ENCODE measurements around the gene PRPF8.
A peak's percentile ranks its signal among the peaks of the same experiment; 100 is the strongest.
"Not testable (repeated sequence)": the region's sequence is repeated elsewhere in the genome, so short reads cannot be mapped to it uniquely, and the experiment has no call there.

Gene PRPF8

GRCh38 chr17:1724869-1725641 is 40.4 kb upstream of the PRPF8 start:
- H3K4me1 Mint-ChIP-seq (ENCODE audit: low read depth in 2 of 2) = peaks cover 33 to 35% of the 10 kb centered on the region in 2 donors
- no peak for DNase-seq
- no peaks in the 10 kb centered on the region for H3K27me3 Mint-ChIP-seq
- peak; percentile 57 for ATAC-seq (replicated peaks)
- H3K27ac Mint-ChIP-seq = peak overlapping the region in 1 of 2 donors; percentile 3
- H3K9me3 Mint-ChIP-seq = no peaks in the 10 kb centered on the region
- H3K36me3 Mint-ChIP-seq (ENCODE audit: insufficient read depth) = peaks cover 25% of the 10 kb centered on the region
- H3K4me3 Mint-ChIP-seq = peak overlapping the region; percentile 77 to 82

GRCh38 chr17:1724351-1724868 is 39.7 kb upstream of the PRPF8 start, which contains the start of gene WDR81:
Gene WDR81, plus strand, starts transcription at chr17:1724704. Its CDS starts 256 bp downstream, at chr17:1724960.
- ATAC-seq (replicated peaks) = peak; percentile 77
- H3K9me3 Mint-ChIP-seq = no peaks in the 10 kb centered on the region
- peaks cover 19% of the 10 kb centered on the region for H3K36me3 Mint-ChIP-seq (ENCODE audit: insufficient read depth)
- DNase-seq = peak; percentile 73 to 78 (median 76)
- peak within 1 kb of the TSS; percentile 77 to 82 for H3K4me3 Mint-ChIP-seq
- peak within 1 kb of the TSS; percentile 60 to 95 for H3K27ac Mint-ChIP-seq
- H3K4me1 Mint-ChIP-seq (ENCODE audit: low read depth in 2 of 2) = peaks cover 28 to 30% of the 10 kb centered on the region in 2 donors
- H3K27me3 Mint-ChIP-seq = no peaks in the 10 kb centered on the region

- H3K27me3 Mint-ChIP-seq; DNase-seq; H3K9me3 Mint-ChIP-seq; ATAC-seq (replicated peaks): not testable (repeated sequence)
- H3K4me1 Mint-ChIP-seq (ENCODE audit: low read depth in 2 of 2) = peaks cover 31 to 34% of the 10 kb centered on the region in 2 donors
- H3K36me3 Mint-ChIP-seq (ENCODE audit: insufficient read depth) = peaks cover 18% of the 10 kb centered on the region
- H3K27ac Mint-ChIP-seq = peak overlapping the region; percentile 93 to 95
- H3K4me3 Mint-ChIP-seq = peak overlapping the region in 1 of 2 donors; percentile 76
Measured at GRCh38 chr17:1722022-1722421, 37.4 kb upstream of the PRPF8 start.

GRCh38 chr17:1720856-1721386 is 36.3 kb upstream of the PRPF8 start:
- H3K36me3 Mint-ChIP-seq (ENCODE audit: insufficient read depth) = peaks cover 28% of the 10 kb centered on the region
- peaks cover 35 to 43% of the 10 kb centered on the region in 2 donors for H3K4me1 Mint-ChIP-seq (ENCODE audit: low read depth in 2 of 2)
- peak; percentile 61 to 68 (median 62) for DNase-seq
- no peaks in the 10 kb centered on the region for H3K9me3 Mint-ChIP-seq
- peak overlapping the region; percentile 52 to 80 for H3K27ac Mint-ChIP-seq
- no peak overlapping the region for H3K4me3 Mint-ChIP-seq
- no peaks in the 10 kb centered on the region for H3K27me3 Mint-ChIP-seq
- no peak for ATAC-seq (replicated peaks)

- Mint-ChIP-seq H3K27ac (peak overlapping the region; percentile 95 to 96), H3K4me3 (peak overlapping the region; percentile 96 to 97), H3K4me1 (ENCODE audit: low read depth in 2 of 2) (peaks cover 38 to 46% of the 10 kb centered on the region in 2 donors)
Measured at GRCh38 chr17:1718362-1719165, 33.9 kb upstream of the PRPF8 start.

GRCh38 chr17:1716912-1717695 is 32.4 kb upstream of the PRPF8 start:
- ATAC-seq (replicated peaks) = peak; percentile 38
- Mint-ChIP-seq H3K9me3 (no peaks in the 10 kb centered on the region), H3K4me1 (ENCODE audit: low read depth in 2 of 2) (peaks cover 30 to 36% of the 10 kb centered on the region in 2 donors), H3K27ac (peak overlapping the region; percentile 95 to 96), H3K4me3 (peak overlapping the region; percentile 96 to 97), H3K36me3 (ENCODE audit: insufficient read depth) (peaks cover 23% of the 10 kb centered on the region), H3K27me3 (no peaks in the 10 kb centered on the region)
- DNase-seq = peak; percentile 69 to 77 (median 72)

More at GRCh38 chr17:1718362-1719165, 33.9 kb upstream of the PRPF8 start:
- Mint-ChIP-seq H3K9me3 (no peaks in the 10 kb centered on the region), H3K27me3 (no peaks in the 10 kb centered on the region), H3K36me3 (ENCODE audit: insufficient read depth) (peaks cover 31% of the 10 kb centered on the region)
- ATAC-seq (replicated peaks) (no peak), DNase-seq (no peak)

GRCh38 chr17:1716076-1716911 is 31.6 kb upstream of the PRPF8 start:
- peaks cover 23% of the 10 kb centered on the region for H3K36me3 Mint-ChIP-seq (ENCODE audit: insufficient read depth)
- no peaks in the 10 kb centered on the region for H3K27me3 Mint-ChIP-seq
- H3K4me3 Mint-ChIP-seq = peak overlapping the region; percentile 96 to 97
- H3K27ac Mint-ChIP-seq = peak overlapping the region; percentile 95 to 96
- no peaks in the 10 kb centered on the region for H3K9me3 Mint-ChIP-seq
- peaks cover 30 to 36% of the 10 kb centered on the region in 2 donors for H3K4me1 Mint-ChIP-seq (ENCODE audit: low read depth in 2 of 2)
- ATAC-seq (replicated peaks) = peak; percentile 82
- DNase-seq = peak; percentile 99 to 100 (median 99)

GRCh38 chr17:1715803-1716075 is 31.1 kb upstream of the PRPF8 start:
- Mint-ChIP-seq H3K4me1 (ENCODE audit: low read depth in 2 of 2) (peaks cover 33% of the 10 kb centered on the region in 2 donors), H3K36me3 (ENCODE audit: insufficient read depth) (peaks cover 23% of the 10 kb centered on the region), H3K27ac (peak overlapping the region; percentile 95 to 96), H3K4me3 (peak overlapping the region; percentile 96 to 97), H3K9me3 (no peaks in the 10 kb centered on the region), H3K27me3 (no peaks in the 10 kb centered on the region)
- ATAC-seq (replicated peaks) (no peak), DNase-seq (no peak)

- peak overlapping the region; percentile 12 to 38 for H3K27ac Mint-ChIP-seq
- peaks cover 23% of the 10 kb centered on the region for H3K36me3 Mint-ChIP-seq (ENCODE audit: insufficient read depth)
- H3K9me3 Mint-ChIP-seq = no peaks in the 10 kb centered on the region
- H3K4me3 Mint-ChIP-seq = peak overlapping the region; percentile 96 to 97
- H3K4me1 Mint-ChIP-seq (ENCODE audit: low read depth in 2 of 2) = peaks cover 30 to 34% of the 10 kb centered on the region in 2 donors
- ATAC-seq (replicated peaks) (no peak), DNase-seq (peak in 1 of 3 experiments; percentile 34)
- no peaks in the 10 kb centered on the region for H3K27me3 Mint-ChIP-seq
Measured at GRCh38 chr17:1714980-1715802, 30.5 kb upstream of the PRPF8 start.

- Mint-ChIP-seq H3K27ac (peak overlapping the region; percentile 64 to 92), H3K4me3 (peak overlapping the region; percentile 96 to 97), H3K9me3 (no peaks in the 10 kb centered on the region), H3K27me3 (no peaks in the 10 kb centered on the region), H3K4me1 (ENCODE audit: low read depth in 2 of 2) (peaks cover 30 to 34% of the 10 kb centered on the region in 2 donors), H3K36me3 (ENCODE audit: insufficient read depth) (peaks cover 23% of the 10 kb centered on the region)
- ATAC-seq (replicated peaks) (no peak), DNase-seq (no peak)
Measured at GRCh38 chr17:1714427-1714979, 29.8 kb upstream of the PRPF8 start.

GRCh38 chr17:1713878-1714426 is 29.3 kb upstream of the PRPF8 start:
- no peaks in the 10 kb centered on the region for H3K9me3 Mint-ChIP-seq
- DNase-seq = no peak
- peaks cover 30 to 34% of the 10 kb centered on the region in 2 donors for H3K4me1 Mint-ChIP-seq (ENCODE audit: low read depth in 2 of 2)
- peaks cover 24% of the 10 kb centered on the region for H3K36me3 Mint-ChIP-seq (ENCODE audit: insufficient read depth)
- no peaks in the 10 kb centered on the region for H3K27me3 Mint-ChIP-seq
- H3K4me3 Mint-ChIP-seq = peak overlapping the region; percentile 96 to 97
- ATAC-seq (replicated peaks) = no peak
- H3K27ac Mint-ChIP-seq = peak overlapping the region; percentile 64 to 92
